Adrenal gland (tissue), 12 donors: ENCODE results near the gene CTU1. TPM values are rescaled to one million over a fixed set of nuclear protein-coding genes. Genes with fewer than 3 reads are reported as not detected.

Experiments
- DNase-seq, 7 donors: peaks; one replicate each; pipeline ENCODE4 v3.0.0-alpha.2; 2019 to 2020
- H3K27ac ChIP-seq, 5 donors: fragments of 200-600 bp; sonication (generic) in 4 of 5; 1 replicate in 3 of 5; 2 replicates in 2 of 5; pipeline versions ENCODE4 v1.5.1 to v1.8.0; 2016 to 2020; ENCODE audit warnings: mild to moderate bottlenecking in 1 of 5
- H3K27me3 ChIP-seq: fragments of 200-600 bp; 2 replicates; pipeline ENCODE4 v1.8.0; 2021
- H3K36me3 ChIP-seq, 2 donors: fragments of 200-600 bp; replicated peaks in 1 of 2; 1 replicate in 1 of 2; 2 replicates in 1 of 2; pipeline versions ENCODE4 v1.5.1 to v1.8.0; 2018 to 2022
- H3K4me1 ChIP-seq, 2 donors: fragments of 200-600 bp; replicated peaks in 1 of 2; 1 replicate in 1 of 2; 2 replicates in 1 of 2; pipeline versions ENCODE4 v1.5.1 to v1.8.0; 2018 to 2021
- H3K4me3 ChIP-seq, 4 donors: fragments of 200-600 bp; sonication (generic) in 3 of 4; one replicate each; pipeline ENCODE4 v1.5.1; 2016 to 2018
- H3K9me3 ChIP-seq, 3 donors: fragments of 200-600 bp; sonication (generic) in 1 of 3; replicated peaks in 1 of 3; 1 replicate in 2 of 3; 2 replicates in 1 of 3; pipeline versions ENCODE4 v1.5.1 to v1.8.0; 2016 to 2021
- POLR2A ChIP-seq, 2 donors: fragments of 450-650 bp; IDR thresholded peaks; one replicate each; pipeline ENCODE4 v1.6.1; 2017; ENCODE audit warnings: antibody characterized with exemption in 2 of 2, mild to moderate bottlenecking in 2 of 2, moderate library complexity in 1 of 2
- WGBS, 4 donors: extraction: QIAGEN DNeasy Blood & Tissue Kit in 2 of 4; methylation state at CpG; one replicate each; pipeline versions ENCODE4 v1.1.5 to v1.1.7; 2013 to 2017; 5-methylcytosine and 5-hydroxymethylcytosine counted together
- intact Hi-C, 2 donors: fragments of 100-400 bp; cut with DNase I; formaldehyde crosslinking; loops; one replicate each; pipeline versions ENCODE4 v1.14.1 to v1.15.0; 2022 to 2023
- polyA plus RNA-seq, 3 donors: library from polyadenylated mRNA; stranded (reverse); fragments of 200-250 nt in 2 of 3; fragments of 350-450 nt in 1 of 3; fragmentation: Illumina TruSeq in 1 of 3; extraction: RNeasy Lipid Tissue Mini Kit (QIAGEN cat#74804) in 1 of 3; gene quantifications; one replicate each; pipeline ENCODE4 v1.2.3, GENCODE V29; 2013 to 2014
- total RNA-seq, 9 donors: library from RNA; depleted of rRNA in 4 of 9; stranded (reverse); fragments of >200 nt in 4 of 9; fragments of 120-200 nt in 1 of 9; fragmentation: NEBNext Ultra II Directional in 1 of 9; extraction: Animal tissue kit (Norgen Biotek cat#: 25700) in 1 of 9; gene quantifications; one replicate each; pipeline versions ENCODE4 v1.1.0 to v1.2.4, GENCODE V29; 2013 to 2023
- TF ChIP-seq, protein P1 (sequence below), 6 experiments: fragments of 450-650 bp in 4 of 6; fragments of 200-600 bp in 2 of 6; sonication (generic) in 1 of 6; IDR thresholded peaks; 1 replicate in 5 of 6; 2 replicates in 1 of 6; pipeline versions ENCODE4 v1.5.1 to v1.8.0; 2016 to 2021; ENCODE audit warnings: antibody characterized with exemption in 6 of 6, mild to moderate bottlenecking in 2 of 6, moderate library complexity in 1 of 6
- donor health status: healthy with polysubstance abuse.
- donor health status: Bipolar disorder and iron deficiency.
- donor health status: DM: yes; HTN: yes; CAD: no.
- donor health status: DM: no; HTN: no; CAD: no.
- donor health status: DM: no; HTN: no; CAD: no.
- donor health status: DM: yes; HTN: yes; CAD: no.

Gene CTU1
- total and polyA plus RNA-seq, 12 donors: 1.1 to 23.9 (median 8.1) TPM

DNA sequence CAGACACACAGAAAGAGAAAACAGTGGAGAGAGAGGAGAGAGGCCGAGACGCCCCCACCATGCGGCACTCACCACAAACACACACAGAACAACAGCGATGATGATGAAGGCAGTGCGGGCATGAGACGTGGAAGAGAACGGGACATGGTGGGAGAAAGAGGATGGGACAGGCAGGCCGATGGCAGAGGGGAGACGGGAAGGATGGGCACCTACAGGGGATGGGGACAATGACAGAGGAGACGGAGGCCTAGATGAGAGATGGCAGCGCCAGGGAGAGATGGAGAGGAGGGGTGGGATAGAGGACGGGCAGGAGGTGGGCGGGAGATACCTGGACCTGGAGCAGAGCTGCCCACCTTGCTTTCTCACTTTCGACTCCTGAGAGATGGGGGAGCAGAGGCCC is 24.4 kb downstream of the CTU1 start:
- H3K9me3 ChIP-seq: no peaks in the 10 kb centered on the region
- DNase-seq: no peak
- intact Hi-C loops: no loop called here

DNA sequence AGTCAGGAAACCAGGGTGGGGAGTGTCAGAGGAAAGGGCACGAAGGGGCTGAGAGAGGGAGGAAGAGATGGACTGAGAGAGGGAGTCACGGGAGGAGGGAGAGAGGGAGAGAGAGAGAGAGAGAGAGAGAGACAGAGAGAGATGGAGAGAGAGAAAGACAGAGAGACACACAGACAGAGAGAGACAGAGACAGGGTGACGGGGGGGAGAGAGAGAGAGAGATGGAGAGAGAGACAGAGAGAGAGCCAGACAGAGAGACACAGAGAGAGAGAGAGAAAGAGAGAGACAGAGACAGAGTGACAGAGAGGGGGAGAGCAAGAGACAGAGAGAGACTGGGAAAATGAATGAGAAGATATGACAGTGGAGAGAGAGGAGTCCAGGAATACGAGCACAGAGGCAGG is 25.0 kb downstream of the CTU1 start:
- Histone ChIP-seq H3K4me3 (no peak overlapping the region), H3K27ac (no peak overlapping the region), H3K27me3 (no peaks in the 10 kb centered on the region), H3K36me3 (no peaks in the 10 kb centered on the region), H3K4me1 (no peaks in the 10 kb centered on the region), H3K9me3 (no peaks in the 10 kb centered on the region)
- WGBS, 4 donors: 22 to 32% (median 28%) methylated on average over 4 of the region's 4 CpGs
- DNase-seq: no peak
- TF ChIP-seq, protein P1, sequence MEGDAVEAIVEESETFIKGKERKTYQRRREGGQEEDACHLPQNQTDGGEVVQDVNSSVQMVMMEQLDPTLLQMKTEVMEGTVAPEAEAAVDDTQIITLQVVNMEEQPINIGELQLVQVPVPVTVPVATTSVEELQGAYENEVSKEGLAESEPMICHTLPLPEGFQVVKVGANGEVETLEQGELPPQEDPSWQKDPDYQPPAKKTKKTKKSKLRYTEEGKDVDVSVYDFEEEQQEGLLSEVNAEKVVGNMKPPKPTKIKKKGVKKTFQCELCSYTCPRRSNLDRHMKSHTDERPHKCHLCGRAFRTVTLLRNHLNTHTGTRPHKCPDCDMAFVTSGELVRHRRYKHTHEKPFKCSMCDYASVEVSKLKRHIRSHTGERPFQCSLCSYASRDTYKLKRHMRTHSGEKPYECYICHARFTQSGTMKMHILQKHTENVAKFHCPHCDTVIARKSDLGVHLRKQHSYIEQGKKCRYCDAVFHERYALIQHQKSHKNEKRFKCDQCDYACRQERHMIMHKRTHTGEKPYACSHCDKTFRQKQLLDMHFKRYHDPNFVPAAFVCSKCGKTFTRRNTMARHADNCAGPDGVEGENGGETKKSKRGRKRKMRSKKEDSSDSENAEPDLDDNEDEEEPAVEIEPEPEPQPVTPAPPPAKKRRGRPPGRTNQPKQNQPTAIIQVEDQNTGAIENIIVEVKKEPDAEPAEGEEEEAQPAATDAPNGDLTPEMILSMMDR (IDR thresholded peaks at IDR 0.05): no peak
- no peak for TF ChIP-seq POLR2A (IDR thresholded peaks at IDR 0.05)
- intact Hi-C loops: no loop called here

More for the DNA sequence above, 24.4 kb downstream of the CTU1 start:
- TF ChIP-seq, protein P1 (IDR thresholded peaks at IDR 0.05): no peak
- no peak for TF ChIP-seq POLR2A (IDR thresholded peaks at IDR 0.05)
- Histone ChIP-seq H3K27me3 (no peaks in the 10 kb centered on the region), H3K4me3 (no peak overlapping the region), H3K36me3 (no peaks in the 10 kb centered on the region), H3K4me1 (no peaks in the 10 kb centered on the region), H3K27ac (no peak overlapping the region)
- WGBS, 4 donors: 69 to 80% (median 71%) methylated on average over 14 of the region's 14 CpGs

DNA sequence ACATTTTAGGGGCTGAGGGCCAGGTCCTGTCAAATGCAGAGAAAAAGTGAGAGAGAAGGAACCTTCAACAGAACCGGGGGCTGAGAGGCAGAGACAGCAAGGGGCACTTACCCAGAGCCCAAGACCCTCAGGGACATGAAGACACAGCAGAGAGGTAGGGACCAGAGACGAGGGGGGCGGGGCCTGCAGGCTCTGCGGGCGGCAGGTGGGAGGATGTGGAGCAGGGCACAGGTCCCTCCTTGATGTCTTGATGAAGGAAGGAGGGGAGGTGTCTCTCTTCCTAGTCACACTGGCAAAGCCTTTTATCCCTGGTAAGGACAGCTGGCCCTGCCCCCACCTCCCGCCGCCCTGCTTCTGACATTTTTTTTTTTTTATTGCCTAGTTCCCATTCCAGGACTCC is 25.6 kb downstream of the CTU1 start, which contains the start of gene KLK14:
KLK14 (minus strand) TSS at position 277 of the 400 bp plus-strand sequence; CDS start at position 4, 273 bp downstream.
- Histone ChIP-seq H3K27me3 (no peaks in the 10 kb centered on the region), H3K36me3 (no peaks in the 10 kb centered on the region), H3K4me3 (no peak within 1 kb of the TSS), H3K9me3 (no peaks in the 10 kb centered on the region), H3K4me1 (no peaks in the 10 kb centered on the region), H3K27ac (no peak within 1 kb of the TSS)
- TF ChIP-seq POLR2A (IDR thresholded peaks at IDR 0.05): no peak
- TF ChIP-seq, protein P1 (IDR thresholded peaks at IDR 0.05): no peak
- WGBS, 4 donors: 18 to 36% (median 22%) methylated on average over 7 of the region's 7 CpGs
- no peak for DNase-seq
- intact Hi-C loops: no loop called here

DNA sequence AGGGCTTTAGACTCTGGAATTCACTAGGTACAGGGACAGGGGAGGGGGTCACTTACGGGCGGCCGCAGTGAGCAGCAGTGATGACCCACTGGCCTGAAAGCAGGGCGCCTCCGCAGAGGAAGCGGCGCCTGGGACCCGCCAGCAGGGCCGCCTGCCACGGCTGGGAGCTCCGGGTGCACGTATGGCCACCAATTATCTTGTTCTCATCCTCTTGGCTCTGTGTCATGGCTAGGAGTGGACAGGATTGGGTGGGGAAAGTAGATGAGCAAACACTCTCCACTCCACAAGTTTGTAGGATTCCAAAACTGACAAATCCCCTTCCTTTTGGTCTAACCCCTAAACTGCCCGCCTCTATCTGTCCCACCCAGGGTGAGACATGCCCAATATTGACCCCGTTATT is 26.7 kb downstream of the CTU1 start:
- Histone ChIP-seq H3K36me3 (no peaks in the 10 kb centered on the region), H3K4me1 (no peaks in the 10 kb centered on the region), H3K4me3 (no peak overlapping the region), H3K9me3 (no peaks in the 10 kb centered on the region), H3K27me3 (no peaks in the 10 kb centered on the region), H3K27ac (no peak overlapping the region)
- intact Hi-C loops: no loop called here
- TF ChIP-seq POLR2A (IDR thresholded peaks at IDR 0.05): no peak
- TF ChIP-seq, protein P1 (IDR thresholded peaks at IDR 0.05): no peak
- 87 to 94% (median 91%) methylated on average over 14 of the region's 14 CpGs for WGBS, 4 donors
- DNase-seq: no peak
